Fibroblast of lung (primary cell): Measurements from ENCODE around the gene FGFR2.

Experiments used
- CTCF ChIP-seq, 2 donors: IDR thresholded peaks in 1 of 2; conservative IDR thresholded peaks in 1 of 2; 1 replicate in 1 of 2; 2 replicates in 1 of 2; pipeline ENCODE4 v1.5.1; 2011 to 2012; ENCODE audit warnings: low read length in 2 of 2, control low read depth in 1 of 2, inconsistent platforms in 1 of 2, low read depth in 1 of 2, mild to moderate bottlenecking in 1 of 2
- EZH2 ChIP-seq: IDR thresholded peaks from 2 replicates; pipeline ENCODE4 v1.5.1; 2012; ENCODE audit warnings: low read length, control low read depth, mild to moderate bottlenecking; ENCODE audit errors: missing control alignments

GRCh38 chr10:121444520-121445165 is 153.6 kb downstream of the FGFR2 start:
- no peak for TF ChIP-seq CTCF (conservative IDR thresholded peaks at IDR 0.05 in 1 of 2, IDR thresholded peaks at IDR 0.05 in 1 of 2; ENCODE audit: low read depth in 1 of 2, low read length in 2 of 2)
- no peak for TF ChIP-seq EZH2
